ENCODE data around the gene UROC1. TPM values are rescaled to one million over a fixed set of nuclear protein-coding genes. Genes with fewer than 3 reads are reported as not detected.

Gene UROC1
- polyA plus RNA-seq, 1 of the 3 experiments (the other 2 are of a cell fraction) = not detected

DNA sequence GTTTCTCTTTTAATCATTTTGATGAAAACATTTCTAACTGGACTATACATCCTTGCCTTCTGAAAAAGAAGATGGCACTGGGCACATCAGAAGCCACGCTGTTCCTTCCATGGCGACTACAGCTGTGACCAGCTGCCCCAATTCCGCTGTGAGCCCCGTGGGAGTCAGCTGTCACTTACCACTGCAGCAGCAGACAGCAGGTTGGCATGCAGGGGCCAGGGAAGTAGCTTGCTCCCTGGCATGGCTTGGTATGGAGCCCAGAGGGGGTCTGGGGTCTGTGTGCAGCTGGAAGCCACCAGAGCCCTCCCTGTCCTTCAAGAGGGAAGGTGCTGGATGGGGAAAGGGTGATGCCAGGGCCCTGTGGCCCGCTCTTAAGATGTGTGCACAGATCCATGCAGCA, 37.4 kb downstream of the UROC1 start:
- peaks cover 6% of the 10 kb centered on the region for H3F3A ChIP-seq (replicated peaks; ENCODE audit: insufficient read depth)
- CTCF ChIA-PET = no interaction called here

More for the DNA sequence above, 37.4 kb downstream of the UROC1 start:
- 76% methylated on average over 5 of the region's 5 CpGs for WGBS (ENCODE audit: low lambda C conversion rate)
- Histone ChIP-seq H3K27ac (ENCODE audit: low read depth in 2 of 2, low read length in 1 of 2) (peak overlapping the region in 1 of 2 experiments; percentile 11; a peak in 1 of 4 replicates), H3K4me1 (ENCODE audit: control insufficient read depth in 1 of 2, insufficient read depth in 2 of 2, low read depth in 1 of 2, low read length in 1 of 2) (peaks cover 0 to 36% of the 10 kb centered on the region in 2 experiments; a peak in 1 of 4 replicates), H4K20me1 (ENCODE audit: insufficient read depth) (no peaks in the 10 kb centered on the region), H3K79me2 (ENCODE audit: insufficient read depth) (no peaks in the 10 kb centered on the region), H3K27me3 (ENCODE audit: insufficient read depth) (no peaks in the 10 kb centered on the region), H3K9ac (no peak overlapping the region), H3K4me2 (no peak overlapping the region), H3K36me3 (replicated peaks in 1 of 2; ENCODE audit: control insufficient read depth in 1 of 2, insufficient read depth in 2 of 2, low read length in 1 of 2) (no peaks in the 10 kb centered on the region), H3K9me2 (no peaks in the 10 kb centered on the region), H3K9me3 (no peaks in the 10 kb centered on the region), H2AFZ (ENCODE audit: low read depth) (no peak overlapping the region), H3K4me3 (ENCODE audit: low read depth in 2 of 2, low read length in 1 of 2) (no peak overlapping the region)
- no peak for DNase-seq
- POLR2A ChIA-PET = no interaction called here
- no peak for TF ChIP-seq EP300 (IDR thresholded peaks at IDR 0.05; ENCODE audit: borderline replicate concordance in 1 of 2, low read depth in 1 of 2, low read length in 1 of 2)
- no peak for TF ChIP-seq RCOR1 (IDR thresholded peaks at IDR 0.05; ENCODE audit: low read length)
- TF ChIP-seq POLR2AphosphoS5 (IDR thresholded peaks at IDR 0.05; ENCODE audit: low read depth, low read length) = no peak
- TF ChIP-seq FOSL2 (IDR thresholded peaks at IDR 0.05; ENCODE audit: borderline replicate concordance, low read depth) = no peak
- no peak for TF ChIP-seq SMC3 (IDR thresholded peaks at IDR 0.05; ENCODE audit: low read depth, low read length)
- TF ChIP-seq GABPA (IDR thresholded peaks at IDR 0.05; ENCODE audit: low read depth) = no peak
- TF ChIP-seq JUND (IDR thresholded peaks at IDR 0.05) = no peak
- no peak for TF ChIP-seq ELF1 (IDR thresholded peaks at IDR 0.05)
- TF ChIP-seq, protein P1, sequence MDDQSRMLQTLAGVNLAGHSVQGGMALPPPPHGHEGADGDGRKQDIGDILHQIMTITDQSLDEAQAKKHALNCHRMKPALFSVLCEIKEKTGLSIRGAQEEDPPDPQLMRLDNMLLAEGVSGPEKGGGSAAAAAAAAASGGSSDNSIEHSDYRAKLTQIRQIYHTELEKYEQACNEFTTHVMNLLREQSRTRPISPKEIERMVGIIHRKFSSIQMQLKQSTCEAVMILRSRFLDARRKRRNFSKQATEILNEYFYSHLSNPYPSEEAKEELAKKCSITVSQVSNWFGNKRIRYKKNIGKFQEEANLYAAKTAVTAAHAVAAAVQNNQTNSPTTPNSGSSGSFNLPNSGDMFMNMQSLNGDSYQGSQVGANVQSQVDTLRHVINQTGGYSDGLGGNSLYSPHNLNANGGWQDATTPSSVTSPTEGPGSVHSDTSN (IDR thresholded peaks at IDR 0.05) = no peak
- TF ChIP-seq YY1 (IDR thresholded peaks at IDR 0.05; ENCODE audit: low read depth) = no peak
- TF ChIP-seq FOXJ3 (CRISPR knock-in tag; IDR thresholded peaks at IDR 0.05) = no peak
- TF ChIP-seq, protein P2, sequence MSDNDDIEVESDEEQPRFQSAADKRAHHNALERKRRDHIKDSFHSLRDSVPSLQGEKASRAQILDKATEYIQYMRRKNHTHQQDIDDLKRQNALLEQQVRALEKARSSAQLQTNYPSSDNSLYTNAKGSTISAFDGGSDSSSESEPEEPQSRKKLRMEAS (IDR thresholded peaks at IDR 0.05; ENCODE audit: low read depth) = no peak
- TF ChIP-seq, protein P3, sequence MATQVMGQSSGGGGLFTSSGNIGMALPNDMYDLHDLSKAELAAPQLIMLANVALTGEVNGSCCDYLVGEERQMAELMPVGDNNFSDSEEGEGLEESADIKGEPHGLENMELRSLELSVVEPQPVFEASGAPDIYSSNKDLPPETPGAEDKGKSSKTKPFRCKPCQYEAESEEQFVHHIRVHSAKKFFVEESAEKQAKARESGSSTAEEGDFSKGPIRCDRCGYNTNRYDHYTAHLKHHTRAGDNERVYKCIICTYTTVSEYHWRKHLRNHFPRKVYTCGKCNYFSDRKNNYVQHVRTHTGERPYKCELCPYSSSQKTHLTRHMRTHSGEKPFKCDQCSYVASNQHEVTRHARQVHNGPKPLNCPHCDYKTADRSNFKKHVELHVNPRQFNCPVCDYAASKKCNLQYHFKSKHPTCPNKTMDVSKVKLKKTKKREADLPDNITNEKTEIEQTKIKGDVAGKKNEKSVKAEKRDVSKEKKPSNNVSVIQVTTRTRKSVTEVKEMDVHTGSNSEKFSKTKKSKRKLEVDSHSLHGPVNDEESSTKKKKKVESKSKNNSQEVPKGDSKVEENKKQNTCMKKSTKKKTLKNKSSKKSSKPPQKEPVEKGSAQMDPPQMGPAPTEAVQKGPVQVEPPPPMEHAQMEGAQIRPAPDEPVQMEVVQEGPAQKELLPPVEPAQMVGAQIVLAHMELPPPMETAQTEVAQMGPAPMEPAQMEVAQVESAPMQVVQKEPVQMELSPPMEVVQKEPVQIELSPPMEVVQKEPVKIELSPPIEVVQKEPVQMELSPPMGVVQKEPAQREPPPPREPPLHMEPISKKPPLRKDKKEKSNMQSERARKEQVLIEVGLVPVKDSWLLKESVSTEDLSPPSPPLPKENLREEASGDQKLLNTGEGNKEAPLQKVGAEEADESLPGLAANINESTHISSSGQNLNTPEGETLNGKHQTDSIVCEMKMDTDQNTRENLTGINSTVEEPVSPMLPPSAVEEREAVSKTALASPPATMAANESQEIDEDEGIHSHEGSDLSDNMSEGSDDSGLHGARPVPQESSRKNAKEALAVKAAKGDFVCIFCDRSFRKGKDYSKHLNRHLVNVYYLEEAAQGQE (IDR thresholded peaks at IDR 0.05; ENCODE audit: low read depth, low read length) = no peak
- no peak for TF ChIP-seq RXRA (IDR thresholded peaks at IDR 0.05; ENCODE audit: borderline replicate concordance, low read depth)
- no peak for TF ChIP-seq TEAD4 (IDR thresholded peaks at IDR 0.05; ENCODE audit: borderline replicate concordance, insufficient read depth)
- TF ChIP-seq RFX5 (IDR thresholded peaks at IDR 0.05; ENCODE audit: low read length) = no peak
- TF ChIP-seq RAD21 (IDR thresholded peaks at IDR 0.05; ENCODE audit: low read length) = no peak
- TF ChIP-seq SIN3A (IDR thresholded peaks at IDR 0.05; ENCODE audit: borderline replicate concordance, low read depth, low read length) = no peak
- no peak for TF ChIP-seq CHD2 (IDR thresholded peaks at IDR 0.05; ENCODE audit: low read length, partially characterized antibody)
- TF ChIP-seq, protein P4, sequence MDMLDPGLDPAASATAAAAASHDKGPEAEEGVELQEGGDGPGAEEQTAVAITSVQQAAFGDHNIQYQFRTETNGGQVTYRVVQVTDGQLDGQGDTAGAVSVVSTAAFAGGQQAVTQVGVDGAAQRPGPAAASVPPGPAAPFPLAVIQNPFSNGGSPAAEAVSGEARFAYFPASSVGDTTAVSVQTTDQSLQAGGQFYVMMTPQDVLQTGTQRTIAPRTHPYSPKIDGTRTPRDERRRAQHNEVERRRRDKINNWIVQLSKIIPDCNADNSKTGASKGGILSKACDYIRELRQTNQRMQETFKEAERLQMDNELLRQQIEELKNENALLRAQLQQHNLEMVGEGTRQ (IDR thresholded peaks at IDR 0.05; ENCODE audit: borderline replicate concordance, low read depth, low read length) = no peak
